ENCODE results near the gene PROX2. TPM values are rescaled to one million over a fixed set of nuclear protein-coding genes. Genes with fewer than 3 reads are reported as not detected.
A peak's percentile ranks its signal among the peaks of the same experiment; 100 is the strongest.

Gene PROX2
- total RNA-seq, 1 donor from 2014 or later: not detected

DNA sequence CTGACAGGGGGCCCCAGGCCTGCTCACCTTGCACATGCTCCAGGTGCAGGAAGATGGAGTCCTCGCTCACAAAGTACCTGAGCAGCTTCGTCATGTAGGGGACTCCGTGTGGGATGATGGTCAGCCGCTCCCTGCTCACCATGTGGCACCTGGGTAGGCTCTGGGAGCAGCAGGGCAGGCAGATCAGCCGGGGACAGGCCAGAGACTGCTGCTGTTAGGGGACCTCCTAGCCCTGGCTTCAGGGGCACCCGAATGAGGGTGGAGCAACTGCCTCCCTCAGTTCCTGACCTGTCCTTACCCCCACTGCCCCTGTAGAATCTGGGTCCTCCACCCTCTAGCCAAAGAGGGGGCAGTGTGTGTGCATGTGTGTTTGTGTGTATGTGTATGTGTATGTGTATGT is 35.3 kb upstream of the PROX2 start:
- intact Hi-C loops (cut with micrococcal nuclease): loop anchor here (10.0 kb wide), 1 partner anchor 174 kb away; no protein-coding TSS in a partner anchor
- DNase-seq: no peak
- ATAC-seq: no peak

DNA sequence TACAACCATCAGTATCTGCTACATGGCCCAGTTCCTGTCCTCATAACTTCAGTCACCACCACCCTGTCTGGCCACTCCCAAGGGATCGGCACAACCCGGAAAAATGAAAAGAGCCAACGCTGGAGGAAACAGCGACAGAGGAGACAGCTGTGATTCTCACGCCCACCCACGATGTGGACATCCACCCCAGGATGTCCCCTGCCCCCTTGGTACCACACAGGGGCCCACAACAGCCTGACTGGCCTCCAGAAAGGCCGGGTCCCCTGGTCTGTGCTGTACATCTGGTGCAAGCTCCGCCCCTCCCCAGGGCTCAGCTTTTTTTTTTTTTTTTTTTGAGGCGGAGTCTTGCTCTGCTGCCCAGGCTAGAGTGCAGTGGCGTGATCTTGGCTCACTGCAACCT is 34.6 kb upstream of the PROX2 start:
- DNase-seq (no peak), ATAC-seq (no peak)
- intact Hi-C loops (cut with micrococcal nuclease): loop anchor here (10.0 kb wide), 1 partner anchor 174 kb away; no protein-coding TSS in a partner anchor

DNA sequence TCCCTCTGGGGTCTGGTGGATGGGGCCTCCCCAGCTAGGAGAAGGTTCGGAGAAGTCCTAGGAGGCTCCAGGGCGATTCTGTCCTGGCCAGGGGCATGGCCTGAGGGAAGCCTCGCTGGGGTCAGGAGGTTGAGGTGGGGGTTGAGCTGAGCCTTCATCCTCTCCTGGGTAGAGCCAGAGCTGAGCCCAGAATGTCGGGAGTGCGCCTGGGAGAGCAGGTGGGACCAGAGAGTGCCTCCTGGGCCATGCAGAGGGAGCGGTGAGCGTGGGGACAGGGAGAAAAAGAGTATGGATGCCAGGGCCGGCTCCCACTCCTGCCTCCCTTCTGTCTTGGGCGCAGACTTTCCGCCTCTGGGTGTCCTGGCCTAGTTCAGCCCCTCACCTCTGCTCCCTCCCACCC is 34.0 kb upstream of the PROX2 start:
- ATAC-seq (no peak), DNase-seq (no peak)
- intact Hi-C loops (cut with micrococcal nuclease): loop anchor here (10.0 kb wide), 1 partner anchor 175 kb away; no protein-coding TSS in a partner anchor

DNA sequence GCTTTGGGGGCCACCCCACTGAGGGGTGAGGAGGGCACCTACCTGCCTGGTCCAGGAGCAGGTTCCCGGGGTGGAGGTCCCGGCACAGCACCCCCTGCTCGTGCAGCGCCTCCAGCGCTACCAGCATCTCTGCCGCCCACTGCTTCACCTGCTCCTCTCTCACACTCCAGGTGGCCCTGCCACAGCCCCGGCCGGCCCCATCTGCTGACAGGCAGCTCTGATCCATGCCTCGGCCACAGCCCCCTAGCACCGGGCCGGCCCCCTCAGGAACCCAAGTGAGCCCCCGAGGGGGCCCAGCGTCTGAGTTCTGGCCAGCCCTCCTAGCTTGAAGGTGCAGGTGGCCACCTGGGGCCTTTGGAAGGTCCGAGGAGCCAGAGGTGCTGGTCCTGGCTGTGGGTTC is 33.6 kb upstream of the PROX2 start:
- no peak for ATAC-seq
- intact Hi-C loops (cut with micrococcal nuclease): no loop called here
- peak; percentile 35 for DNase-seq

DNA sequence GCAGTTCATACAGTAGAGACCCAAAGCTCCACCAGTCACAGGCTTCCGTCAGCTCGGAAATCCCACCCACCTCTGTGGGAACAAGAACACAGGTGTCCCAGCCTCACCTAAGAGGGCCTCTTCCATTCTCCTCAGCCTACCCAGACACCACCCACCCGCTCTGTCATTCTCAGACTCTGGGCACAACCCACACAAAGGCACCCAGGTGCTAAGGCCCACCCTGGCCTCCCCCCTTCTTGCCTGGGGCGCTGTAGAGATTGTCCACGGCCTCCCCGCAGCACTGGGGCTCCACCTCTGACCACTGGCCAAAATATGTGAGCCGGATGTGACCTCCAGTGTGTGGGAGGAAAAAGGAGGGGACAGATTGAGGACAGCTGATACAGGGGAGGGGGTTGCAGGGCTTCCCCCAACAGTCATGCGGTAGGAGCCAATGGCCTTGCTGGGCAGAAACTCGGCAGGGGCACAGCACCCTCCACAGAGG is 33.0 kb upstream of the PROX2 start:
- intact Hi-C loops (cut with micrococcal nuclease): no loop called here
- ATAC-seq (no peak), DNase-seq (no peak)

DNA sequence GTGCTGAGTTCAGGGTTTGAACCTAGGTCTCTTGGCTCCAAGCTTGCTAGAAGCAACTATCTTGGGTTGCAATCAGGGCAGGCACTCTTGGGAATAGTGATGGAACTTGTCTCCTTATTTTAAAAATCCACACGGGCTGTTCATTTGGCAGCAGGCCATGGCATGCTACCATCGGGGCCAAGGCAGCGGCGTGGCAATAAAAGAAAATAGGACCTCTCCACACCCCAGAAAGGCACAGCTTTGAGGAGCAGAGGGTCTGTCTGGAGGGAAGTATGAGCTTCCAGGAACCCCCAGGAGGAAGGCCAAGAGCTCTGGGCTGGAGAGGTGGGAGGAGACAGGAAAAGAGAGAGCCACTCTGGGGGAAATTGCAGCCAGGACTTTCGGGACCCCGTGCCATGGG is 31.8 kb upstream of the PROX2 start:
- DNase-seq: peak; percentile 49
- intact Hi-C loops (cut with micrococcal nuclease): no loop called here
- ATAC-seq: no peak

DNA sequence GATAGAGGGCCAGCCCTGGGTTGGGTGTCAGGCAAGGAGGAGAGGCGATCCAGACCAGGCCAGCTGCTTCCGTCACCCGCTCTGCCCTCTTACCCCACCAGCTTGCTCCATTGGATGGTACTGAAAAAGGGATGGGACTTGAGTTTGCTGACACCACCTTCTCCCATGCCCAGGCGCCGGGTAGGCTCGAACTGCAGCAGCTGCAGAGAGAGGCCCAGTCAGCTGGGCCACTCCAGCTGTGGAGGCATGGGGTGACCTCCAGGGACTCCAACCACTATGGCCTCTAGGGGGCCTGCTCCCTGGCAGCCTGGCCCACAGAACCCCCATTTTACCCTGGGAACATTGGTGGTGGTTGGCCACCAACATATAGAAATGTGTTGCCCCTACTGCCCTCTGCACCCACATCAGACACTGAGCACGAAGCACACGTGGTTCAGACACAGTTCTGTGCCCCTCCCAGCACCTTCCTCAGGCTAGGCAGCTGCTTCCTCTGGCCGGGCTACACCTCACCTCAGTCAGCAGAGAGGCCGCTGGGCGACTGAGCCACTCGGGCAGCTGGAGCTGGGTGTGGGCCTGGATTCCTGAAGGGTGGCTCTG is 31.1 kb upstream of the PROX2 start:
- intact Hi-C loops (cut with micrococcal nuclease): no loop called here
- peak; percentile 9 for ATAC-seq
- peak; percentile 47 for DNase-seq

DNA sequence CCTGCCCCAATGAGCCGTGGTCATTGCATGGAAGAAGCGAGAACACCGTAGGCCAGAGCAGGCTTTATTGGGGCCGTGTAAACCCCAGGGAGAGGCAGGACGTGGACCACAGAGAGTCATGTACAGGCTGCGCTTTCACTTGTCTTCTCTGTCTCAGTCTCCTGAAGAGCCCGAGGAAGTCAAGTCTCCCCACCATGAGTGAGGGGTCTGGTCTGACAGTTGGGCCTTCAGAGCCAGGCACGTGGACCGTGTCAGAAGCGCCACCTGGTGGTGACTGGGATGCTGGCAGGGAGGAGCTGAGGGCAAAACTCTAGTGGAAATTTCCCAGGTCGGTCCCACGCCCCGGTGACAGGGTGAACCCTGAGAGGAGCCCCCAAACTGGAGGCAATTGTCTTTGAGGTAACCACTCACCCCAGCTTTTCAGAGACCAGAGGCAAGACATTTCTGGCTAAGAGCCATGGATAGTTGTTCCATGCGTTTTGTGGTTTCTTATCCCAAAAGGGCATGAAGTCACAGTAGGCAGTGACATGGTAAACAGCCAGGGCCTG is 29.7 kb upstream of the PROX2 start:
- DNase-seq (peak; percentile 86), ATAC-seq (peak; percentile 50)
- intact Hi-C loops (cut with micrococcal nuclease): no loop called here

DNA sequence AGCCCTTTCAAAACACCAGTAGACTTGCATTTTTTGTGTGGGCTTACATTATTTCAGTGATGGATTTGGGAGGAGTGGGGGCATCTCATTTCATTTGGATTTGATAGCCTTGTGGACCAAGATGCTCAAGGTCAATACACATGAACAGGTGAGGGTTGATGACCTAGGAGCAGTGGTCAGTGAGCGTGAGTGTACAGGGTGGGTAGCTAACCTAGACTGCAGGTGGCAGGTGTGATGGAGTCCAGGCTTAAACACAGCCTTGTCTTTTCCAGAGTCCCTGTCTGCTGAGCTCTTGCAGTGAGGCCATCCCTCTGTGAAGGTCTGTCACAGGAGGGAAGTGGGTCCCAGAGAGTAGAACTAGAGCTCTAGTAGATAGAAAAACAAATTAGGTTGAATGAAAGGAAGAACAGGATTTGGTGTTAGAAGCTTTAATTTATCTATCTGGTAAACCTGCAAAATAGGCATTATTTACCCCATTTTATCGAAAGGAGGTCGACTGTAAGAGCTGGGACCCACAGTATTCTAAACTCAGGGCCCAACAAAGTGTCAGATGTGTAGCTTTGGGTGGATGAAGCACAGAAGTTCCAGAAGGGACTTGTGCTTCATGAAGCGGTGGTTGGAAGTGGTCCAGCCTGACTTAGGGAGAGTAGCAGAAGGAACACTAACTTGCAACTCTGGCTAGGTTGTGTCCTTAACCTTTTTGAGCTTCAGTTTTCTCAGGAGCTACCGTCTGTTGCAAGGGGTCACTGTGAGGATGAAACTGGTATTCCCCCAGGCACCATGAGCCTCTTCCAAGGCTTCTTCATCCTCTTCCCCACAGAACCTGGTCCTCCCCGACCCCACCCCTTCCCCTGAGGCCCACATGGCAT is 28.9 kb upstream of the PROX2 start:
- DNase-seq: peak; percentile 32
- no peak for ATAC-seq
- intact Hi-C loops (cut with micrococcal nuclease): no loop called here

DNA sequence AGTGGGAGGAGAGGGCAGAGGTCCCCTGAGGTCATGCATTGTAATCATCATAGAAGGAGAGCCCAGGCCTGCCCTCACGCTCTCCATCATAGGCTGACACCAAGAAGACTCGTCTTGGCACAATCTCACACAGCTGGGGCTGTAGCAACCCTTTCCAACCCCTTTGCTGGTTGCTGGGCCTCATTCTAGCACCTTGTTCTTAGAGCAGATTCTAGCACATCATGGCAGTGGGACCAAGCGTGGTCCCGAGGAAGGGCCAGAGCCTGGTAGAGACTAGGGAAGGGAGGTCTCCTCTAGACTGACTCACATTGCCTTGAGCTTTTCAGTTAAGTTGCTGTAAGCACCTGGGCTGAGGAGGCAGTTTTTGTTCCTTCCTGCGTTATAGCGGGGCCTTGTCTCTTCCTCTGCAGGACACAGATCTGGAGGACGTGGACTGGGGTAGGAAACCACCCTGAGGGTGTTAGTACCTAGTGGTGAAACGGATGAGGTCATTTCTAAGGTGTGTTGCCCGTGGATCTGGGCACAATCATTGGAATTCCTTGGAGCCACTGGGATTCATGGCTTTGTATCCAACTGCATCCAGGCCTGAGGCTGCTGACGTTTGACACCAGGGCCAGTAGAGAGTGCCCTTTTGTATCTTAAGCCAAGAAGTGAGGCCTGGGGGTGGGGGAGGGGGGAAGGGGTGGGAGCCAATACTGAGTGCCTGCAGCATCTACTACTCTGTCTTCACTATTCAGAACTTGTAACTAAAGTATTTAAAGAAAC is 27.2 kb upstream of the PROX2 start:
- intact Hi-C loops (cut with micrococcal nuclease): no loop called here
- DNase-seq (no peak), ATAC-seq (no peak)

DNA sequence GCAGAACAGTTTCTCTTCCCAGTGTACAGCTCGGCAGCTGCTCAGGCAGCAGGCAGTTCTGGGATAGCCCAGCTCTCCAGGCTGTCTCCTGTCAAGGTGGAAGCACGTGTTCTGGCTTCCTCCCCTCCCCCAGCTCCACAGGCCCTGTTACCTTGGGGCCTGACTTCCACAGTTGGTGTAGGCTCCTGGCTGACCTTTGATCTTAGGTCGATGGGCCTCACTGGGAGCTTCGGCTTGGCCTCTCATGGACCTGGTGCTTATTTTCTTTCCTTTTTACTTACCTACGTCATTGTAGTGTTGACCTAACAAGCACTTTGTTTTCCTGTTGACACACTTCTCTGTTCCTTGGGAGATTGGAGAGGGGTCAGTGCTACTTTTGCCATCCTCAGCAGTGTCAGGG is 22.7 kb upstream of the PROX2 start:
- DNase-seq: no peak
- intact Hi-C loops (cut with micrococcal nuclease): no loop called here
- ATAC-seq: peak; percentile 19

DNA sequence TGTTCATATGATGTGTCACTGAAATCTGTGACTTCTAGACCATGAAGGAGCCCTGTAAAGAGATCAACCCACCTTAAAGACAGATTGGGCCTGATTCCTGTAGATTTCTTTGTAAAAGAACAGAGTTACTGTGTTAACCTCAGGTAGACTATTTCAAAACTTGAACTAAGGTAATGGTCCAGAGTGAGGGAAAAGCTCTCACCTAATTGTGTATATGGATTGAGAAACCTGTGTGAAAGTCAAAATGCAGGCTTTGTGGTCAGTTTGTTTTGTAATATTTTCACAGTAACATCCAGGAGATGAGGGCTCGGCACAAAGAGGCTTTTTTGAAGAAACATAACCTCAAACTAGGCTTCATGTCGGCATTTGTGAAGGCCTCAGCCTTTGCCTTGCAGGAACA is 22.1 kb upstream of the PROX2 start:
- intact Hi-C loops (cut with micrococcal nuclease): no loop called here
- DNase-seq (no peak), ATAC-seq (no peak)

DNA sequence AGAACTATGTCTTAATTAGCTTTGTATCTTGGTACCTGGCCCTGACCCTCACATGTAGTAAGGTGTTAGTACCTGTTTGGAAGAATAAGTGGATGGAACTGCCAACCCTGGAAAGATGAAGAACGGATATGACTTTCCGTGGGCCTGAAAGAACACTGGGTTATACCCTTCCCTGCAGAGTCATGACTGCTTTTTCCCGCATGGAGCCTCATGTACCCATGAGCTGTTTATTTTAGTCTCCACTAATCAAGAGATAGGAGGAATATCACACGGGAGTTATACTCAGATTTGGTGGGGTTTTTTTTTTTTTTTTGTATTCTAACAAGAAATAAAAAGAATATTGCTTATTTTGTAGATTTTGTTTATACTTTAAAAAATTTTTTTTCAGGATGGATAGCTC is 21.7 kb upstream of the PROX2 start:
- intact Hi-C loops (cut with micrococcal nuclease): no loop called here
- ATAC-seq: peak; percentile 75
- no peak for DNase-seq

DNA sequence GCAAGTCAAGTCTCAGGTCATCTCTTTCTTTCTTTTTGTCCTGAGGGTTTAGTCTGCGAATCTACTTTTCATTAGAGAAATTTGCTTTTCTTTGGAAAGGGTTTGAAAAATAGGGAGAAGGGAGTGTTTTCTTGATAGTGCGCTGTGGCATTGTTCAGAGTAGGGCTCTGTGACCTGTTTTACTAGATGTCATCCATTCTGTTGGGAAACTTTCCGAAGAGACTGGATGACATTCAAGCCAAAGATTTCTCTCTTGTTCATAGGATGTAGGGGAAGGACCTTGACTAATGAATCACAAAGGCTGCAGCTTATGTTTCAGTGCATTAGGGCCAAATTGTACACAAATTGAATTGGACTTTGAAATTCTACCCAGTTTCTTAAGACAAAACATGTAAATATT is 20.5 kb upstream of the PROX2 start:
- intact Hi-C loops (cut with micrococcal nuclease): no loop called here
- no peak for DNase-seq
- peak; percentile 26 for ATAC-seq

DNA sequence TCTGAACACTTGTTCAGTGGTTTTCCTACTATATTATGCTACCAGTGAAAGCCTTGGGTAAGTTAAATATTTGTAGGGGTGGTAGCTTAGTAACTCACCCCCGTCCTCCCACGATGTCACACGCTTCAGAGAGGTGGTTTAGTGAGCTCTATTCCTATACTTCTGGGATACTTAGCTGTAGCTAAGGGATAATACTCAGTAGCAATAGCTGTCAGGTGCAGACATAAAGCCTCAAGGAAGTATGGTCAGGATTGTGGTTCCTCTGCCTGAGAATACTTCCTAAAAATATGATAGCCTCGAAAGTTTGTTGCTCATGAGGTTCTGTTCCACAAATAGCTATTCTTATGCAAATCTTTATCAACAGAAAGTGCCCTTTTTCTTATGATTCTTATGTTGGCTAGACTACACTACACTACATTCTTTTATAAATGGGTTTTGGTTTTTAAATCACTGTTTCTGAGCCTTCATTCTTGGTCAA is 17.7 kb upstream of the PROX2 start:
- DNase-seq (no peak), ATAC-seq (no peak)
- intact Hi-C loops (cut with micrococcal nuclease): no loop called here

DNA sequence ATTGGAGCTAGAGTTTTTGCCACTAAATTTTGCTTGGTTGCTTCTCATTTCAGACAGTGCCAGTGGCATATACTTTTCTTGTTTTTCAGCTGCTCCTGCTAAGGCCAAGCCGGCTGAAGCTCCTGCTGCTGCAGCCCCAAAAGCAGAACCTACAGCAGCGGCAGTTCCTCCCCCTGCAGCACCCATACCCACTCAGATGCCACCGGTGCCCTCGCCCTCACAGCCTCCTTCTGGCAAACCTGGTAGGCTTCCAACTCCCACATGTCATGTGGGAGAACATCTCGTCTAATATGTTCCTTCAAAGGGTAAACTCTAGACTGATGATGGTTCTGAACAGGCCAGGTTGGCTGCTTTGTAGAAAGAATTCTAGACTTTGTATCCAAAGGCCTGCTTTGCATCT is 16.8 kb upstream of the PROX2 start:
- ATAC-seq (no peak), DNase-seq (no peak)
- intact Hi-C loops (cut with micrococcal nuclease): no loop called here

DNA sequence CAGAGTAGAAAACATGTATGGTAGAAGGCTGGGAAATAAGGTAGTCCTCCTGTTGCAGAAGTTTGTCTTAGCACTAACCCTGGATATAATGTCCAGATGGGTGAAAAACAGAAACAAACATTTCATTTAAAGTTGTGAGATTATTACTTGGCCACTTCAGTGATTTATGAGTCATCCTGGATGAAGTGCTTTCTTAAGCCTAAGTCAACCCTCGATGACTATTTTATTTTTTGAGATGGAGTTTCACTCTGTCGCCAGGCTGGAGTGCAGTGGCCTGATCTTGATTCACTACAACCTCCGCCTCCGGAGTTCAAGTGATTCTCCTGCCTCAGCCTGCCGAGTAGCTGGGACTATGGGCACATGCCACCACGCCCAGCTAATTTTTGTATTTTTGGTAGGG is 15.9 kb upstream of the PROX2 start:
- ATAC-seq: no peak
- intact Hi-C loops (cut with micrococcal nuclease): no loop called here
- no peak for DNase-seq

DNA sequence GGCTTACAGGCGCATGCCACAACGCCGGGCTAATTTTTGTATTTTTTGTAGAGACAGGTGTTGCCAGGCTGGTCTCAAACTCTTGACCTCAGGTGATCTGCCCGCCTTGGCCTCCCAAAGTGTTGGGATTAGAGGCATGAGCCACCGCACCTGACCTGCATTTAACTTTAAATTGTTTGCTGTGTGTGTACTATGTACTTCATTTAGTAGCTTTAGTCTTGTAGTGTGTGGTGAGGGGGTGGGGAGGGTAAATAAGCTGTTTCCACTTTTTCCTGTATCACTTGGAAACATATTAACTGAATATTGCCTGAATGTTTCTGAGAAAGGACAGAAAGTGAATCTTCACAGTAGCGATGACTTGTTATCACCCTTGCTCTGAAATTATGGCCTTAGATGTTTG is 14.3 kb upstream of the PROX2 start:
- no peak for DNase-seq
- intact Hi-C loops (cut with micrococcal nuclease): no loop called here
- no peak for ATAC-seq

Data from left ventricle myocardium superior (tissue), 1 donor.